HL-60 (cell line): ENCODE measurements around the gene CMA1.

Source experiments
- DNase-seq, 2 experiments: peaks; one replicate each; pipeline ENCODE4 v3.0.0-alpha.2; 2010 to 2020; ENCODE audit warnings: low read depth in 1 of 2, low spot score in 1 of 2
- H3K27ac ChIP-seq: fragments of 250-450 bp; sonication (Bioruptor Pico); replicated peaks from 2 replicates; pipeline ENCODE4 v1.5.1; 2020; ENCODE audit warnings: mild to moderate bottlenecking, moderate library complexity
- H3K27me3 ChIP-seq: fragments of 250-450 bp; sonication (Bioruptor Pico); 2 replicates; pipeline ENCODE4 v1.5.1; 2021; ENCODE audit warnings: mild to moderate bottlenecking, moderate library complexity; ENCODE audit not compliant: insufficient read depth, poor library complexity, severe bottlenecking
- H3K4me3 ChIP-seq: replicated peaks from 2 replicates; pipeline ENCODE4 v1.5.1; 2011; ENCODE audit warnings: mild to moderate bottlenecking, control low read depth, low read length; ENCODE audit not compliant: insufficient read depth
- CTCF ChIP-seq: IDR thresholded peaks from one replicate; pipeline ENCODE4 v1.5.1; 2011; ENCODE audit warnings: low read length, control low read depth, inconsistent platforms; ENCODE audit not compliant: insufficient read depth
- GABPA ChIP-seq: IDR thresholded peaks from 2 replicates; pipeline ENCODE4 v1.6.1; 2012; ENCODE audit warnings: low read depth
- POLR2AphosphoS5 ChIP-seq: IDR thresholded peaks from 2 replicates; pipeline ENCODE4 v1.6.1; 2012; ENCODE audit warnings: low read depth
- REST ChIP-seq: IDR thresholded peaks from 2 replicates; pipeline ENCODE4 v1.6.1; 2012; ENCODE audit warnings: low read depth; ENCODE audit not compliant: insufficient replicate concordance
- SPI1 ChIP-seq: IDR thresholded peaks from 2 replicates; pipeline ENCODE4 v1.6.1; 2012; ENCODE audit warnings: low read depth, mild to moderate bottlenecking, borderline replicate concordance

The CMA1 gene

DNA sequence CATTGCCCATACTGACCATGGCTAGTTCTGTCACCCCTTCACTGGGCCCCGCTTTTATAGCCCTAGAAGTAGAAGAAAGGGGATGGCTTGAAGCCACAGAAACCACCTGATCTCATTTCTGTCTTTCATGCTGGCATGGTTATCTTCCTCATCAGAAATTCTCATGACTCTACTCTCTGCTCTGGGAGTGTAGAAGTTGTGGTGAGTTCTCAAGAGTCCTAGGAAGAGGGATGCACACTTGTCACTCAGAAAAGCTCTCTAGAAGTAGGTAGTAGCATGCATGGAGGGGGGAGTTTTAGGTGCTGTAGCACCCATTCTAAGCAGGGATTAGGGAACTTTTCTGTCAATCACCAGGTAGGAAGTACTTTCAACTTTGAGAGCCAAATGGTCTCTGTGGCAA, 6.1 kb upstream of the CMA1 start:
- H3K27me3 ChIP-seq, result no peaks in the 10 kb centered on the region
- H3K27ac ChIP-seq, result no peak overlapping the region
- TF ChIP-seq CTCF (no peak), GABPA (no peak), REST (no peak), POLR2AphosphoS5 (no peak), SPI1 (no peak)
- H3K4me3 ChIP-seq, result no peak overlapping the region
- DNase-seq, result no peak

DNA sequence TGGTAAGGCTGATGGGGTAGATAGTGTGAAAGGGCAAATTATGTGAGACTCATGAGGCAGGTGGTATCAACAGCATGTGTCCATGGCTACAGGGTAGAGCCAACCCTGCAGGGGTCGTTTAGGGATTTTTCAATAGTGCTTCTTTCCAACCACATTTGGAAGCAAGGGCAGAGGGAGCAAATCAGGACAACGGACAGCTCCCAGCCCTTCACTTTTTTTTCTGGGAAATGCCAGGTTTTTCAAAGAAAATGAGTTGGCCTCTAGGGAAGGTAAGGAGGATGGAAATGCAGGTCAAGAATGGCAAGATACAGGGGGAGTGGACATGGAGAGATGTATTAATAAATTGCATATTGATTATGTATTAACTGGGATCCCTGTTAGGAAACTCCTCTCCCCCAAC, 4.9 kb upstream of the CMA1 start:
- H3K4me3 ChIP-seq, result no peak overlapping the region
- TF ChIP-seq GABPA (no peak), CTCF (no peak), POLR2AphosphoS5 (no peak), REST (peak; percentile 99), SPI1 (no peak)
- no peak overlapping the region for H3K27ac ChIP-seq
- DNase-seq, result no peak
- no peaks in the 10 kb centered on the region for H3K27me3 ChIP-seq

GRCh38 chr14:24506443-24506842, 1.6 kb downstream of the CMA1 start:
- no peak for DNase-seq
- TF ChIP-seq CTCF, result no peak
- no peak for TF ChIP-seq POLR2AphosphoS5
- TF ChIP-seq REST, result no peak
- no peak for TF ChIP-seq GABPA
- no peak for TF ChIP-seq SPI1

More at GRCh38 chr14:24506443-24506842, 1.6 kb downstream of the CMA1 start:
- Histone ChIP-seq H3K4me3 (no peak overlapping the region), H3K27me3 (no peaks in the 10 kb centered on the region), H3K27ac (no peak overlapping the region)
